Mesothelial cell of epicardium (in vitro differentiated cells): ENCODE measurements around the gene GPR68. TPM values are rescaled to one million over a fixed set of nuclear protein-coding genes. Genes with fewer than 3 reads are reported as not detected.
"Not testable (repeated sequence)": the region's sequence is repeated elsewhere in the genome, so short reads cannot be mapped to it uniquely, and the experiment has no call there.

Experiments used
- DNase-seq, 2 experiments: peaks; one replicate each; pipeline ENCODE4 v3.0.0; 2021; ENCODE audit warnings: low spot score in 2 of 2; ENCODE audit not compliant: unreplicated experiment in 2 of 2
- H3K27ac Mint-ChIP-seq: 2 replicates; pipeline ENCODE4 v1.8.0; 2021; ENCODE audit warnings: mixed read lengths
- H3K27me3 Mint-ChIP-seq: 2 replicates; pipeline ENCODE4 v1.8.0; 2021; ENCODE audit warnings: low read depth, mixed read lengths
- H3K36me3 Mint-ChIP-seq: 2 replicates; pipeline ENCODE4 v1.8.0; 2021; ENCODE audit warnings: mixed read lengths
- H3K4me1 Mint-ChIP-seq: 2 replicates; pipeline ENCODE4 v1.8.0; 2021; ENCODE audit warnings: mixed read lengths
- H3K4me3 Mint-ChIP-seq: 2 replicates; pipeline ENCODE4 v1.8.0; 2021; ENCODE audit warnings: mild to moderate bottlenecking, moderate library complexity, mixed read lengths
- H3K9me3 Mint-ChIP-seq: 2 replicates; pipeline ENCODE4 v1.8.0; 2021; ENCODE audit warnings: mixed read lengths
- total RNA-seq: library from RNA; stranded (reverse); gene quantifications from 3 replicates; pipeline ENCODE4 v1.2.1, GENCODE V29; 2021
- TF ChIP-seq, protein P1 (sequence below): fragments of 200-600 bp; sonication (generic); IDR thresholded peaks from one replicate; pipeline ENCODE4 v1.5.0; 2021; ENCODE audit warnings: antibody characterized with exemption; ENCODE audit not compliant: unreplicated experiment

Gene GPR68
- total RNA-seq, 1 donor from 2014 or later, result 1.1 TPM

GRCh38 chr14:91202234-91202974, 42.1 kb downstream of the GPR68 start:
- Mint-ChIP-seq H3K27ac (no peak overlapping the region), H3K4me3 (no peak overlapping the region), H3K27me3 (no peaks in the 10 kb centered on the region), H3K9me3 (peaks cover 11% of the 10 kb centered on the region), H3K4me1 (no peaks in the 10 kb centered on the region), H3K36me3 (peaks cover 48% of the 10 kb centered on the region)
- no peak for DNase-seq
- TF ChIP-seq, protein P1, sequence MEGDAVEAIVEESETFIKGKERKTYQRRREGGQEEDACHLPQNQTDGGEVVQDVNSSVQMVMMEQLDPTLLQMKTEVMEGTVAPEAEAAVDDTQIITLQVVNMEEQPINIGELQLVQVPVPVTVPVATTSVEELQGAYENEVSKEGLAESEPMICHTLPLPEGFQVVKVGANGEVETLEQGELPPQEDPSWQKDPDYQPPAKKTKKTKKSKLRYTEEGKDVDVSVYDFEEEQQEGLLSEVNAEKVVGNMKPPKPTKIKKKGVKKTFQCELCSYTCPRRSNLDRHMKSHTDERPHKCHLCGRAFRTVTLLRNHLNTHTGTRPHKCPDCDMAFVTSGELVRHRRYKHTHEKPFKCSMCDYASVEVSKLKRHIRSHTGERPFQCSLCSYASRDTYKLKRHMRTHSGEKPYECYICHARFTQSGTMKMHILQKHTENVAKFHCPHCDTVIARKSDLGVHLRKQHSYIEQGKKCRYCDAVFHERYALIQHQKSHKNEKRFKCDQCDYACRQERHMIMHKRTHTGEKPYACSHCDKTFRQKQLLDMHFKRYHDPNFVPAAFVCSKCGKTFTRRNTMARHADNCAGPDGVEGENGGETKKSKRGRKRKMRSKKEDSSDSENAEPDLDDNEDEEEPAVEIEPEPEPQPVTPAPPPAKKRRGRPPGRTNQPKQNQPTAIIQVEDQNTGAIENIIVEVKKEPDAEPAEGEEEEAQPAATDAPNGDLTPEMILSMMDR, result no peak

DNA sequence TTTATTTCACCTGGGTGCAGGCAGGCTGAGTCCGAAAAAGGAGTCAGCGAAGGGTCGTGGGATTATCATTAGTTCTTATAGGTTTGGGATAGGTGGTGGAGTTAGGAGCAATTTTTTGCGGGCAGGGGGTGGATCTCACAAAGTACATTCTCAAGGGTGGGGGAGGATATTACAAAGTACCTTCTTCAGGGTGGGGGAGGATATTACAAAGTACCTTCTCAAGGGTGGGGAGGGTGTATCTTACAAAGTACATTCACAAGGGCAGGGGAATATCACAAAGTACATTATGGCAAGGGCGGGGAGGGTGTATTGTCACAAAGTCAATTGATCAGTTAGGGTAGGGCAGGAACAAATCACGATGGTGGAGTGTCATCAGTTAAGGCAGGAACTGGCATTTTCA, 43.7 kb downstream of the GPR68 start:
- not testable (repeated sequence) for H3K27me3 Mint-ChIP-seq, H3K27ac Mint-ChIP-seq, H3K4me3 Mint-ChIP-seq, DNase-seq, H3K4me1 Mint-ChIP-seq
- peaks cover 11% of the 10 kb centered on the region for H3K9me3 Mint-ChIP-seq
- peaks cover 49% of the 10 kb centered on the region for H3K36me3 Mint-ChIP-seq

GRCh38 chr14:91197631-91198030, 46.9 kb downstream of the GPR68 start:
- Mint-ChIP-seq H3K4me3 (no peak overlapping the region), H3K36me3 (peaks cover 39% of the 10 kb centered on the region), H3K27me3 (no peaks in the 10 kb centered on the region), H3K4me1 (no peaks in the 10 kb centered on the region), H3K9me3 (peaks cover 11% of the 10 kb centered on the region), H3K27ac (no peak overlapping the region)
- TF ChIP-seq, protein P1, result no peak
- no peak for DNase-seq

GRCh38 chr14:91195881-91196280, 48.6 kb downstream of the GPR68 start:
- Mint-ChIP-seq H3K27me3 (no peaks in the 10 kb centered on the region), H3K27ac (no peak overlapping the region), H3K4me3 (no peak overlapping the region), H3K4me1 (no peaks in the 10 kb centered on the region), H3K9me3 (peaks cover 10% of the 10 kb centered on the region), H3K36me3 (peaks cover 50% of the 10 kb centered on the region)
- TF ChIP-seq, protein P1, result no peak
- no peak for DNase-seq

- TF ChIP-seq, protein P1, result no peak
- no peaks in the 10 kb centered on the region for H3K4me1 Mint-ChIP-seq
- H3K9me3 Mint-ChIP-seq, result no peaks in the 10 kb centered on the region
- no peak for DNase-seq
- H3K27ac Mint-ChIP-seq, result no peak overlapping the region
- H3K4me3 Mint-ChIP-seq, result no peak overlapping the region
- H3K36me3 Mint-ChIP-seq, result peaks cover 48% of the 10 kb centered on the region
- no peaks in the 10 kb centered on the region for H3K27me3 Mint-ChIP-seq
These were observed 51.4 kb downstream of the GPR68 start for GRCh38 chr14:91193069-91193468.

GRCh38 chr14:91190853-91191252, 53.7 kb downstream of the GPR68 start:
- TF ChIP-seq, protein P1, result no peak
- H3K36me3 Mint-ChIP-seq, result peaks cover 48% of the 10 kb centered on the region
- no peaks in the 10 kb centered on the region for H3K4me1 Mint-ChIP-seq
- H3K9me3 Mint-ChIP-seq, result no peaks in the 10 kb centered on the region
- DNase-seq, result no peak
- H3K27ac Mint-ChIP-seq, result no peak overlapping the region
- H3K4me3 Mint-ChIP-seq, result no peak overlapping the region
- no peaks in the 10 kb centered on the region for H3K27me3 Mint-ChIP-seq
